GM15510 (cell line): Measurements from ENCODE around the gene RUNX1.

ENCODE experiments used
- POLR2A ChIP-seq: IDR thresholded peaks from 3 replicates; pipeline ENCODE4 v1.6.1; 2011; ENCODE audit warnings: borderline replicate concordance; ENCODE audit not compliant: insufficient read length; ENCODE audit errors: extremely low read depth

RUNX1 gene

DNA sequence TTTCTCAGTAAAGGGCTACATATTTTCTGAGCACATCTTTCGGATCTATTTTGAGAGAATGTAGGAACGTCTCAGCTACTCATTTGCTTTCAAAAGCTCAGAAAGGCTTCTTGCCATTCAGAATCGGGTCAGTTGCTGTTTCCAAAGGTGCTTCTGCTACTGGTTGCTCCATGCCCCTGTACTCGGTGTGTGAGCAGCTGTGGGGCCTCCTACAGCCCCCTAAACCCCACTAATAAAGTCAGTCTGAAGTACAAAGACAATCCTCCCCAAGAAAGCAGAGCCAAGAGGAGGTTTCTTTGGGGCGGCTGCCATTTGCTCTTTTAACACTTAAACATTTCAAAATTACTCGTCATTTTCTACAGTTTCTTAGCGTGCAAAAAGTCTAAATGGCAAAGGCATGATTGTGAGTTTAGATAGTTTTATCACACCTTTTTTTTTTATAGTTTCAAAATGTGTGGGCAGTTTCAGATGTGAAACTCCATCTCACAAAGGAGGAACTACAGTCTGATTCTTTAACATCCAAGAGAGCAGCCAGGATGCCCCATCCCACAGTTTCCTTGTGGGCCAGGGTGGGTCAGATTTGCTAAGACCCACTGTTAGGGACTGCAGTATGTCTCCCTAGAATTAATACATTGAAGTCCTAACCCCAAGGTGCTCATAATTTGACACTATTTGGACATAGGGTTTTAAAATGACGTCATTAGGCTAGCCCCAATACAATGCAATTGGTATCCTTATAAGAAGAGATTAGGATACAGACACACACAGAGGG lies 4.1 kb downstream of the RUNX1 start:
- TF ChIP-seq POLR2A, result no peak

DNA sequence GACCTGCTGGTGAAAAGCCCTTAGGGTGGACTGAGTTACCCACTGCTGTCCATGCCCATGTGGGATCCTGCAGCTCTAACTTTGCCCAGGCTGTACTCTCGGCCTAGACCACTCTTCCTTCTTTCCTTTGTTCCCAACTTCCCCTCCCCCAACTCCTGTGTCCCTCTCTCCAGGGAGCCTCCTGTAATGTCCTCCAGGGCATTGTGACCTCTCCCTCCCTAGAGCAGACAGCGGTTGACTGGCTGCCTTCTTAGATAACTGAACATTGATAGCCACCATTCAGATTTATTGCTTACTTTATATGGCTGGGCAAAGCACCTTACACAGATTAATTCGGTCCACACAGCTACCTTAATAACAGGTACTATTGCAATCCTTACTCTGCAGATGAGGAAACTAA lies 5.0 kb downstream of the RUNX1 start:
- TF ChIP-seq POLR2A, result no peak

DNA sequence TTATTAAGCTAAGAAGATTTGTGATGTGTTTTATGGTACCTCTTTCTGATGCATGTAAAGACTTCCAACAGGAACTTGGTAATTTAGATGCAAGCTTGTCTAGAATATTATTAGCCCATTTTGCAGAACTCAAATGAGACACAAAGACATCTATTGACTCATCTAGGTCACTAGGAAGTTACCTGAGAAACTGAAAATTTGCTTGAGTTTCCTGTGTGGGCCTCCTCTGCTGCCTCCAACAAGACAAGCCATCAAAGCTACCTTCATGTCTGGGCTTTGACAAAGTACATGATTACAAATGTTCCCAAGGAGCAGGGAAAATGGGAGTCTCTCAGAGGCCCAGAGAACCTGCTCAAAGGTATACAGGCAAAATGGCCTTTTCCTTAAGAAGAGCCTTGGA lies 5.6 kb downstream of the RUNX1 start:
- no peak for TF ChIP-seq POLR2A

DNA sequence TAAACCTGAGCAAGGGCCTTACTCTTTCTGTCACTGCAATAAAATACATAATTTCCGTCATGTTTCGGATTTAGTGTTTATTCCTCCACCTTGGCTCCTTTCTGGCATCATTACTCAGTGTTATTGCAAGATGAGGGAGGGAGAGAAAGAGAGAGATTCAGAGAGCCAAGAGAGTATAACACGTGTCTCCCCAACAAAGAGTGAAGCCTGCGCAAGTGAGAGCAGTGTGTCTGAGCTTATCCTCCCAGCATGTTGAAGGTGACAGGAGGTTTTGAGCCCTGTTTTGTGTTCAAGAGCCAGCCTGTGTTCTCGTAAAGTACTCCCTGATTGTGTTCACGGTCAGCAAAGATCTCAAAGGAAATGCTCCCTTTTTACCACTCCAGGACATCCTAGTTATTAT lies 6.3 kb downstream of the RUNX1 start:
- TF ChIP-seq POLR2A, result no peak

DNA sequence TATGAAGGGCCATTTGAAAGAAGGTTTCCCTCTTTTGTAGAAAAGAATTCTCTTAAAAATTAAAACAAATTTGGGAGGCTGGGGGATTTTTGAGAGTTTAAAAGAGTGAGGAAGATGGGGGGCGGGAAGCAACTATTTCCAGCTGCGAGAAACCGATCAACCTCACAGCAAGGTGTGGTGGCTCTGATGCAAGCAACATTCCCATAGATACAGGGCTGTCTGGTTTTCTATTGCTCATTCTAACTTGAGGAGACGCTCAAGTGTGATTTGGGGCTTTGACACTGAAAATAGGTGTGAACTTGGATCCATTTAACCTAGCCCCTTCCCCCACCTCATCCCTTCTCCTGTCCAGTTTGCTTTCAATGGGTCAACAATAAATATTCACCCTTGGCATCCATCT lies 7.2 kb downstream of the RUNX1 start:
- TF ChIP-seq POLR2A, result no peak

DNA sequence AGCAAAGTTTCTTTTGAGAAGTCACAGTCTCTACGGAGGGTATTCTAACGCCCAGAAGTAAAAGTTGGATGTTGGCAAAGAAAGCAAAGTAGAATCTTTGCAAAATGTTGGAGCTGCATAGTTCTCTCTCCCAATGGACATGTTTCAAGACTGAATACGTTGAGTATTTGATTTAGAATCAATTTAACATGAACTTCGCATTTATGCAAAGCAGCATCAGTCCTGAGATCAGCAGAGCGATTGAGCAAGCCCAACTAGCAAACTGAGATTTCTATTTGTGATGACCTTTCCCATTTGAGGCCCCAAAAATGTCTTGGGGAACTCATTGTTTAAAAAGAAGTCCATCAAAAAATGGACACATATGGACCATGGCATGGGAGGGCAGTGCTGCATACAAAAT lies 8.0 kb downstream of the RUNX1 start:
- TF ChIP-seq POLR2A, result no peak

DNA sequence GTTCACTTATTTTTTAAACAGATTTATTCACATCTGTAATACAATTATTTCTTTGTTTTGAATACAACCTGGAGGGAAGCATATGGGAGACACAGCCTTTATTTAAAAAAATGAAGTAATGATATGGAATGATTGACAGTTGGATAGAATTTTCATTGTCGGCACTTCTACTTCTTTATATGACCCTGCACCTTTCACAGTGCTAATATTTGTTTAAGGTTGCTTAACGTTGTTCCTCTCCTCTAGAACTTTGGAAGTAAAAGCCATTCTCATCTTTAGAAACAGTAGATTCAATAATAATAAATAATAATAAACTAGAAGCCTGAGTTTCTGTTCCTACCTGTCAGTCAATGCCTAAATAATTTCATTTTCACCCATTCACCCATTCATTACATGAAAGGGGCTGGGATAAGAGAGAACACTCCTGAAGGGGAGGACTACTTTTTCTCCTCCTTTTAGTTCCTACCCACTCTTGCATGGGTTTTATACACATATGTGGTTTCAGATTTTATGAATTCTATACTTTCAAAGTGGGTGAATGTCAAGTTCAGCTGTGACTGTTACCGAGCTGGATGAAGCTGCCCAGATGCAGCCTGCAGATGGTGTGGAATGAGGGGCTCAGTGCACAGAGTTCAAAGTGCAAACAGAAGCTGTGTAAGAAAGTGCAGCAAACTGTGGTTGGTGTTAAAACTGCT lies 9.4 kb downstream of the RUNX1 start:
- no peak for TF ChIP-seq POLR2A

DNA sequence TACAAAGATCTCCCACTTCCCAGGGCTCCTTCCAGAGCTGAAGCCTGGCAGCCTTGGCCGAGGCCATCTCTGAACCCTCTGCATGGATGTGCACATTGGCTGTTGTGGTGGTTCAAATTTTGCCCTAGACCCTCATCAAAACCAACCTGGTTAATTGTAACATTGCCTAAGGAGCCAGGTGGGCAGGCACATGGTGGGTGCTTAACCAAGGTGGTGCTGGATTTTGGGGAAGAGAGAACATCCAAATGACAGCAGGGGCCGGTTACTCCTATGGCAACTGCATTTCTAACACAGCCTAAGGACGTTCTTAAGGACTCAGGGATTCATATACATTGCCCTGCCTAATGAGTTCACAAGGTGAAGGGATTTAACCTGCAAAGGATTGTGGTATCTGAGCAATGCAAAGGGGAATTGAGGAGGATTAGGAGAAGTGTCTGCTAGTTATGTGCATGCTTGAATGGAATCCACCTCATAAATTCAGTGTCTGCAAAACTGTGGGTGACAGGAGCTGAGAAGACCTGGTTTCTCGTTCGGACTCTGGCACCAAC lies 10.3 kb downstream of the RUNX1 start:
- no peak for TF ChIP-seq POLR2A

DNA sequence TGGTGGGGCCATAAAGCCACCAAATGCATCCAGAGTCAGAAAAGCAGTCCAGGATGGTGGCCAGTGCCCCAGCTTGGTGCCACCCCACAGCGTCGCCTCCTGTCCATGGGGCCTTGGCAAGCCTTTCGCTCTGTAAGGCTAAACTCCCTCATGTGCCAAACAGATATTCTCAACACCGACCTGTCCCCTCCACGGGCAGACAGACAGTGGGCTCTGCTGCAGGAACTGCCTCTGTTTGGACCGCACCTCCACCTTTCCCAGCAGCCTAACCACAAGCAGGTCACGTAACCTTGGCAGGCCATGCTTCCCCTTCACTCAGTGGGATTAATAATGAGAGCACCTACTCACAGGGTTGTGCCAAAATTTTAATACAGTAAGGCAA lies 11.7 kb downstream of the RUNX1 start:
- TF ChIP-seq POLR2A, result no peak

DNA sequence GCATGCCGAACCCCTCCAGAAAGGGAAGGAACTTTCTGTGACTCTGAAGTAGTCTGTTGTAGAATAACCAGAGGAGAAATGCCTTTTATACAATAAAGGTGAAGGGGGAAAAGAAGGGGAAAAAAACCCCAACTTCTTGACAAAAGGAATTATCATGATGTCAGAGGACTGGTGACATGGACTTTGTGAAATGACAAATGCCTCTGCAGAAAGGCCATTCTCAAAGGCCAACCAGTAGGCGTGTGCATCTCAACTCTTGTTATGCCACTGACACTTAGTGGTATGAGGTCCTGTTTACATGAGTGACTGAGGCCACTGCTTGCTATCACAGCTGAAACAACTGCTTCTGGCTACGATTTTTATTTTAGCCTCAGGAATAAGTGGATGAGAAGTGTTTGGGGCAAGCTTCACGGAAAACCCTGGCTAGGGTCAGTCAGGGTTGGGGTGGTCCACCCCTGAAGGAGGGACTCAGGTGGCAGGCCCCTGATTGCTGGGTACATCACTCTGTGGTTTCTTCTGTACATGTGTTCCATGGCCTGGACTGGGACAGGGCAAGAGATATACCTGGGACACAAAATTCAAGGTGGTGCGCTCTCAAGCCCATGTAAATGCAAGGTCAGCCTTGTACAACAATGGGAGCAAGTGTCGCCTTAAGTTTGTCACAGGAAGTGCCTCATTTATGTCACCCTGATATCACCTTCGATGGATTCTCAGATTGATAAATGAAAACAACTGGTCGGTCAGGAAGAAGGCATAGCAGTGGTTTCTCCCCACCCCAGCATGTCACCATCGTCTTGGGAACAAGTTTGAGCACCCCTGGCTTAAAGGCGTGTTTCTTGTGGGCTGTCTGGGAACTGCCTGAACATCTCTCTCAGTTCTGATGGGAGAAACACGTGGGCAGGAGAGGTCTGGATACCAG lies 12.4 kb downstream of the RUNX1 start:
- TF ChIP-seq POLR2A, result no peak

DNA sequence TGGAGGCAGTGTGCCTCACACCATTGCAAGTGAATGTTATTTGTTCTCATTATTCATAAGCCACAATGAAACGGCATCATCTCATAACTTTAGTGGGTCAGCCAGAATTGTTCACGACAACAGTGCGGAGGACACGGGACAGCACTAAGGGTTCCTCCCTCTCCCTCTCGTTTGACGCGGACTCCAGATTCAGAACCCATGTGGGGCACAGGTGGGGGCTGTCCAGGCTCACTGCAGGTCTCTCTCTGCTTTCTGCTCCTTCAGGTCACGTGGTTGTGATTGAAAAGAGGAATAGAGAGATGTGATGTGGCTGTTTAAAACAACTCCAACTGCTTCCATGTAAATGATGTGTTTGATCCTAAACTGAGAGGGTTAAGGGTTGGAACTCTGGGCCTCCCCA lies 13.5 kb downstream of the RUNX1 start:
- no peak for TF ChIP-seq POLR2A

DNA sequence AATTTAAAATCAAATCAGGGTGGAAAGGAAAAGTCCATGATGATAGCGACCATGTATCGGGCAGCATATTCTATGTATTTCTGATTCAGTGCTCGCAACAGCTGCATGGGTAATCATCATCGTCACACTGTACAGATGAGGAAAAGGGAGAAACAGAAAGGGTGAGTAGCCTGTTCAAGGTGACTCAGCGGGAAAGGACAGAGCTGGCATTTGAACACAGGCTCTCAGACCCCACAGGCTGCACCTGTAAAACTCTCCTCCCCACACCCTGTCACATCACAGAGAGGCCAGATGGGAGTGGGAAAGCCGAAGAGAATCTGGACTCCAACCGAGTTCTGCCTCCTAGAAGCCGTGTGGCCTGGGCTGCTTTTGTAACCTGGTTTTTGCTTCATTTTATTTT lies 14.0 kb downstream of the RUNX1 start:
- no peak for TF ChIP-seq POLR2A

DNA sequence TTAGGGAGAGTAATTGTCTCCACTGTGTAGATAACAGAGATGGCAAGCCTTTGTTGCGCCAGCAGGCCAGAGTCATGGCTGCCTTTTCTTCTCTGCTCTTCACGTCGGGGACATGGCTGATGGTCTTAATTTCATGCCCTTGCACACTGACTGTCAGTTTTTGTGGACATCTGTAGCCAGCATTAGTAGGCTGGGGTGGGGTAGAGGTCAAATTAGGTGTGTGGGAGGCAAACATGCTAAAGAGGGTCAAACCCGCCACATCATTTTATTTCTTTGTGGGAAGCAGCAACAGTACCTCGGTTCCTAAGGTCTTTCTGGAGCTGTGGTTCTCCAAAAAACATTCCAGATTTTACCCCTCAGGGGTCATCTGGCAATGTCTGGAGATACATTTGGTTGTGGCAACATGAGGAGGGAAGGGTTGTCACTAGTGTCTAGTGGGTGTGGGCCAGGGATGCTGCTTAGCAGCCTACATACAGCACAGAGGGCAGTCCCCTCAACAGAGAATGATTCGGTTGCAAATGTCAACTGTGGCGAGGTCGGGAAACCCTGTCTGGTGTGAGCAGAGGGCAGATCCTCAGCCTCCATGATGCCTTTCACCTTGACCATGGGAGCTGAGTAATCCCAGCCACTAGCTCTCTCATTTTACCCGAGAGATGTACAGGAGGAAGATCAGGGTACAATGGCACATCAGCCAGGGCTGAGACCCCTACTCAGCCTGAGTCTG lies 14.7 kb downstream of the RUNX1 start:
- no peak for TF ChIP-seq POLR2A
